Measurements from ENCODE around the gene MTX3.

- no peak for TF ChIP-seq ZNF146 (tag by site-specific recombination; IDR thresholded peaks at IDR 0.05)
- no peak for TF ChIP-seq ZNF18 (tag by site-specific recombination; IDR thresholded peaks at IDR 0.05)
Measured at GRCh38 chr5:79959407-79959806, 31.7 kb downstream of the MTX3 start.
